Neuronal stem cell (in vitro differentiated cells): ENCODE measurements around the gene RBMS3.

Experiments
- DNase-seq: peaks from one replicate; pipeline ENCODE4 v3.0.0-alpha.2; 2013; ENCODE audit warnings: low spot score
- H2AFZ ChIP-seq: one replicate; pipeline ENCODE4 v1.6.1; 2013; ENCODE audit warnings: mild to moderate bottlenecking, low read length, inconsistent platforms
- H2AK5ac ChIP-seq: 2 replicates; pipeline ENCODE4 v1.6.1; 2013; ENCODE audit warnings: low read depth, mild to moderate bottlenecking, inconsistent platforms, low read length, moderate library complexity, mixed read lengths
- H2BK120ac ChIP-seq: 2 replicates; pipeline ENCODE4 v1.6.1; 2013; ENCODE audit warnings: low read depth, mild to moderate bottlenecking, inconsistent platforms, low read length, moderate library complexity, mixed read lengths
- H2BK12ac ChIP-seq: one replicate; pipeline ENCODE4 v1.6.1; 2013; ENCODE audit warnings: low read length, inconsistent platforms
- H2BK15ac ChIP-seq: 2 replicates; pipeline ENCODE4 v1.6.1; 2013; ENCODE audit warnings: mild to moderate bottlenecking, low read length, inconsistent platforms, mixed read lengths
- H2BK5ac ChIP-seq: one replicate; pipeline ENCODE4 v1.6.1; 2013; ENCODE audit warnings: inconsistent platforms, mild to moderate bottlenecking, low read length, moderate library complexity
- H3K14ac ChIP-seq: one replicate; pipeline ENCODE4 v1.6.1; 2013; ENCODE audit warnings: low read length, inconsistent platforms
- H3K18ac ChIP-seq: 2 replicates; pipeline ENCODE4 v1.6.1; 2013; ENCODE audit warnings: low read length, inconsistent platforms
- H3K23ac ChIP-seq: 2 replicates; pipeline ENCODE4 v1.6.1; 2013; ENCODE audit warnings: low read depth, mild to moderate bottlenecking, mixed read lengths, low read length, inconsistent platforms; ENCODE audit not compliant: poor library complexity
- H3K27ac ChIP-seq: replicated peaks from 3 replicates; pipeline ENCODE4 v1.5.1; 2013; ENCODE audit warnings: low read length, inconsistent platforms
- H3K27me3 ChIP-seq, 3 experiments: 2 replicates each; pipeline ENCODE4 v1.6.1; 2013; ENCODE audit warnings: low read length in 3 of 3, mild to moderate bottlenecking in 2 of 3, inconsistent platforms in 1 of 3, low read depth in 1 of 3, mixed read lengths in 1 of 3, moderate library complexity in 1 of 3; ENCODE audit not compliant: control insufficient read depth in 3 of 3, insufficient read depth in 3 of 3
- H3K36me3 ChIP-seq, 2 donors: replicated peaks in 1 of 2; 2 replicates each; pipeline ENCODE4 v1.6.1; 2013; ENCODE audit warnings: low read length in 2 of 2; ENCODE audit not compliant: control insufficient read depth in 2 of 2, insufficient read depth in 2 of 2
- H3K4ac ChIP-seq: 2 replicates; pipeline ENCODE4 v1.6.1; 2013; ENCODE audit warnings: inconsistent platforms, mild to moderate bottlenecking, low read length, moderate library complexity
- H3K4me1 ChIP-seq, 2 donors: 1 replicate in 1 of 2; 2 replicates in 1 of 2; pipeline ENCODE4 v1.6.1; 2013; ENCODE audit warnings: low read length in 2 of 2, low read depth in 1 of 2; ENCODE audit not compliant: control insufficient read depth in 2 of 2, insufficient read depth in 1 of 2
- H3K4me2 ChIP-seq: one replicate; pipeline ENCODE4 v1.6.1; 2013; ENCODE audit warnings: mild to moderate bottlenecking, low read length, inconsistent platforms; ENCODE audit not compliant: insufficient read depth, poor library complexity, severe bottlenecking
- H3K4me3 ChIP-seq, 2 donors: 2 replicates each; pipeline ENCODE4 v1.5.1; 2013; ENCODE audit warnings: low read length in 2 of 2, mild to moderate bottlenecking in 2 of 2, inconsistent platforms in 1 of 2, moderate library complexity in 1 of 2
- H3K79me1 ChIP-seq: one replicate; pipeline ENCODE4 v1.6.1; 2013; ENCODE audit warnings: low read depth, mild to moderate bottlenecking, inconsistent platforms, low read length, moderate library complexity
- H3K9ac ChIP-seq: one replicate; pipeline ENCODE4 v1.6.1; 2013; ENCODE audit warnings: mild to moderate bottlenecking, low read depth, low read length, inconsistent platforms; ENCODE audit not compliant: poor library complexity
- H3K9me3 ChIP-seq, 2 donors: replicated peaks in 1 of 2; 2 replicates each; pipeline versions ENCODE3 to v1.6.1; 2013; ENCODE audit warnings: low read length in 2 of 2, mild to moderate bottlenecking in 2 of 2, inconsistent platforms in 1 of 2, low read depth in 1 of 2, mixed read lengths in 1 of 2, moderate library complexity in 1 of 2; ENCODE audit not compliant: control insufficient read depth in 2 of 2, insufficient read depth in 1 of 2
- H4K8ac ChIP-seq: one replicate; pipeline ENCODE4 v1.6.1; 2013; ENCODE audit warnings: low read depth, mild to moderate bottlenecking, inconsistent platforms, low read length, moderate library complexity
- H4K91ac ChIP-seq: one replicate; pipeline ENCODE4 v1.6.1; 2013; ENCODE audit warnings: low read length, low read depth, mild to moderate bottlenecking, inconsistent platforms; ENCODE audit not compliant: poor library complexity
- WGBS, 2 donors: extraction: QIAGEN DNeasy Blood & Tissue Kit; methylation state at CpG; one replicate each; pipeline ENCODE4 v1.1.7; 2013; ENCODE audit warnings: missing lambda C conversion rate in 2 of 2, mixed read lengths in 1 of 2; ENCODE audit not compliant: insufficient read length in 2 of 2, insufficient replicate concordance in 1 of 2; ENCODE audit errors: extremely low coverage in 2 of 2; 5-methylcytosine and 5-hydroxymethylcytosine counted together

RBMS3 gene

GRCh38 chr3:29319262-29319661 lies 38.4 kb downstream of the RBMS3 start:
- no peak overlapping the region for H2BK120ac ChIP-seq
- no peak overlapping the region for H3K14ac ChIP-seq
- no CpG with 5 or more reads among the region's 4 CpGs for WGBS, 2 donors
- H4K91ac ChIP-seq: no peak overlapping the region
- H3K4me3 ChIP-seq: no peak overlapping the region
- H3K9me3 ChIP-seq: no peaks in the 10 kb centered on the region
- no peak for DNase-seq
- H2BK5ac ChIP-seq: no peak overlapping the region
- no peak overlapping the region for H3K4me2 ChIP-seq
- no peak overlapping the region for H3K4ac ChIP-seq
- no peak overlapping the region for H3K23ac ChIP-seq
- no peak overlapping the region for H4K8ac ChIP-seq
- no peak overlapping the region for H3K18ac ChIP-seq
- H2BK15ac ChIP-seq: no peak overlapping the region
- H3K27me3 ChIP-seq: no peaks in the 10 kb centered on the region
- no peak overlapping the region for H2AK5ac ChIP-seq
- H3K36me3 ChIP-seq: no peaks in the 10 kb centered on the region
- H3K79me1 ChIP-seq: no peaks in the 10 kb centered on the region
- no peak overlapping the region for H2BK12ac ChIP-seq
- no peak overlapping the region for H2AFZ ChIP-seq
- H3K4me1 ChIP-seq: no peaks in the 10 kb centered on the region
- H3K9ac ChIP-seq: no peak overlapping the region
- no peak overlapping the region for H3K27ac ChIP-seq

- no peak for DNase-seq
- Histone ChIP-seq H3K4me1 (no peaks in the 10 kb centered on the region), H3K23ac (no peak overlapping the region), H3K4ac (no peak overlapping the region), H2BK12ac (no peak overlapping the region), H2BK120ac (no peak overlapping the region), H3K27me3 (no peaks in the 10 kb centered on the region), H2AFZ (no peak overlapping the region), H2BK5ac (no peak overlapping the region), H3K27ac (no peak overlapping the region), H3K36me3 (no peaks in the 10 kb centered on the region), H2BK15ac (no peak overlapping the region), H3K9me3 (no peaks in the 10 kb centered on the region), H3K4me2 (no peak overlapping the region), H2AK5ac (no peak overlapping the region), H3K79me1 (no peaks in the 10 kb centered on the region), H4K91ac (no peak overlapping the region), H3K9ac (no peak overlapping the region), H3K18ac (no peak overlapping the region), H4K8ac (no peak overlapping the region), H3K14ac (no peak overlapping the region), H3K4me3 (no peak overlapping the region)
- no CpG with 5 or more reads among the region's 2 CpGs for WGBS, 2 donors
Observed at GRCh38 chr3:29319798-29320197, 38.9 kb downstream of the RBMS3 start.

- Histone ChIP-seq H4K8ac (no peak overlapping the region), H3K23ac (no peak overlapping the region), H2BK5ac (no peak overlapping the region), H3K9me3 (no peaks in the 10 kb centered on the region), H3K4me3 (no peak overlapping the region), H3K79me1 (no peaks in the 10 kb centered on the region), H3K14ac (no peak overlapping the region), H3K36me3 (no peaks in the 10 kb centered on the region), H3K4me2 (no peak overlapping the region), H2AK5ac (no peak overlapping the region), H4K91ac (no peak overlapping the region), H3K4me1 (no peaks in the 10 kb centered on the region), H3K9ac (no peak overlapping the region), H3K18ac (no peak overlapping the region), H3K27ac (no peak overlapping the region), H3K27me3 (no peaks in the 10 kb centered on the region), H2BK15ac (no peak overlapping the region), H2BK12ac (no peak overlapping the region), H2BK120ac (no peak overlapping the region), H2AFZ (no peak overlapping the region), H3K4ac (no peak overlapping the region)
- no peak for DNase-seq
- no CpG with 5 or more reads among the region's 3 CpGs for WGBS, 2 donors
Observed at GRCh38 chr3:29322586-29322985, 41.7 kb downstream of the RBMS3 start.

GRCh38 chr3:29324180-29324651 lies 43.3 kb downstream of the RBMS3 start:
- Histone ChIP-seq H2BK120ac (no peak overlapping the region), H3K4ac (no peak overlapping the region), H3K18ac (no peak overlapping the region), H3K4me3 (no peak overlapping the region), H3K14ac (no peak overlapping the region), H3K4me2 (no peak overlapping the region), H2BK5ac (no peak overlapping the region), H3K9ac (no peak overlapping the region), H2BK15ac (no peak overlapping the region), H3K9me3 (no peaks in the 10 kb centered on the region), H3K27me3 (no peaks in the 10 kb centered on the region), H3K4me1 (no peaks in the 10 kb centered on the region), H2BK12ac (no peak overlapping the region), H3K27ac (no peak overlapping the region), H2AFZ (peak overlapping the region; percentile 63), H4K91ac (no peak overlapping the region), H4K8ac (no peak overlapping the region), H3K23ac (no peak overlapping the region), H3K79me1 (no peaks in the 10 kb centered on the region), H3K36me3 (no peaks in the 10 kb centered on the region), H2AK5ac (no peak overlapping the region)
- DNase-seq: no peak
- no CpG with 5 or more reads among the region's 5 CpGs for WGBS, 2 donors
